Mesothelial cell of epicardium (in vitro differentiated cells): Measurements from ENCODE around the gene WDHD1. TPM values are rescaled to one million over a fixed set of nuclear protein-coding genes. Genes with fewer than 3 reads are reported as not detected.

Source experiments
- DNase-seq, 2 experiments: peaks; one replicate each; pipeline ENCODE4 v3.0.0; 2021; ENCODE audit warnings: low spot score in 2 of 2; ENCODE audit not compliant: unreplicated experiment in 2 of 2
- H3K27ac Mint-ChIP-seq: 2 replicates; pipeline ENCODE4 v1.8.0; 2021; ENCODE audit warnings: mixed read lengths
- H3K27me3 Mint-ChIP-seq: 2 replicates; pipeline ENCODE4 v1.8.0; 2021; ENCODE audit warnings: low read depth, mixed read lengths
- H3K36me3 Mint-ChIP-seq: 2 replicates; pipeline ENCODE4 v1.8.0; 2021; ENCODE audit warnings: mixed read lengths
- H3K4me1 Mint-ChIP-seq: 2 replicates; pipeline ENCODE4 v1.8.0; 2021; ENCODE audit warnings: mixed read lengths
- H3K4me3 Mint-ChIP-seq: 2 replicates; pipeline ENCODE4 v1.8.0; 2021; ENCODE audit warnings: mild to moderate bottlenecking, moderate library complexity, mixed read lengths
- H3K9me3 Mint-ChIP-seq: 2 replicates; pipeline ENCODE4 v1.8.0; 2021; ENCODE audit warnings: mixed read lengths
- total RNA-seq: library from RNA; stranded (reverse); gene quantifications from 3 replicates; pipeline ENCODE4 v1.2.1, GENCODE V29; 2021
- TF ChIP-seq, protein P1 (sequence below): fragments of 200-600 bp; sonication (generic); IDR thresholded peaks from one replicate; pipeline ENCODE4 v1.5.0; 2021; ENCODE audit warnings: antibody characterized with exemption; ENCODE audit not compliant: unreplicated experiment

The WDHD1 gene
- total RNA-seq, 1 donor from 2014 or later = 15.5 TPM

DNA sequence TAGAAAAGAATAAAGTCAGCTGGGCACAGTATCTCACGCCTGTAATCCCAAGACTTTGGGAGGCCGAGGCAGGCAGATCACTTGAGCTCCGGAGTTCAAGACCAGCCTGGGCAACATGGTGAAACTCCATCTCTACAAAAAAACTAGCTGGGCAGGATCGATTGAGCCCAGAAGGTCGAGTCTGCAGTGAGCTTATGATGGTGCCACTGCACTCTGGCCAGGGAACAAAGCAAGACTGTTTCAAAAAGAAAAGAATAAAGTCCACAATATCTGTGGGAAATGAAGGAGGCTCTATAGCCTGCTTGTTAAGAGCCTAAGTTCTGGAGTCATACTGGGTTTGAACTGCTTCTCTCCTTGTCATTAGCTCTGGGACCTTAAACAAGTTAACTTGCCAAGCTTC, 32.4 kb upstream of the WDHD1 start:
- Mint-ChIP-seq H3K27me3 (no peaks in the 10 kb centered on the region), H3K9me3 (peaks cover 8% of the 10 kb centered on the region), H3K36me3 (peaks cover 38% of the 10 kb centered on the region), H3K4me1 (peaks cover 7% of the 10 kb centered on the region), H3K27ac (no peak overlapping the region), H3K4me3 (no peak overlapping the region)
- TF ChIP-seq, protein P1, sequence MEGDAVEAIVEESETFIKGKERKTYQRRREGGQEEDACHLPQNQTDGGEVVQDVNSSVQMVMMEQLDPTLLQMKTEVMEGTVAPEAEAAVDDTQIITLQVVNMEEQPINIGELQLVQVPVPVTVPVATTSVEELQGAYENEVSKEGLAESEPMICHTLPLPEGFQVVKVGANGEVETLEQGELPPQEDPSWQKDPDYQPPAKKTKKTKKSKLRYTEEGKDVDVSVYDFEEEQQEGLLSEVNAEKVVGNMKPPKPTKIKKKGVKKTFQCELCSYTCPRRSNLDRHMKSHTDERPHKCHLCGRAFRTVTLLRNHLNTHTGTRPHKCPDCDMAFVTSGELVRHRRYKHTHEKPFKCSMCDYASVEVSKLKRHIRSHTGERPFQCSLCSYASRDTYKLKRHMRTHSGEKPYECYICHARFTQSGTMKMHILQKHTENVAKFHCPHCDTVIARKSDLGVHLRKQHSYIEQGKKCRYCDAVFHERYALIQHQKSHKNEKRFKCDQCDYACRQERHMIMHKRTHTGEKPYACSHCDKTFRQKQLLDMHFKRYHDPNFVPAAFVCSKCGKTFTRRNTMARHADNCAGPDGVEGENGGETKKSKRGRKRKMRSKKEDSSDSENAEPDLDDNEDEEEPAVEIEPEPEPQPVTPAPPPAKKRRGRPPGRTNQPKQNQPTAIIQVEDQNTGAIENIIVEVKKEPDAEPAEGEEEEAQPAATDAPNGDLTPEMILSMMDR = no peak
- no peak for DNase-seq

DNA sequence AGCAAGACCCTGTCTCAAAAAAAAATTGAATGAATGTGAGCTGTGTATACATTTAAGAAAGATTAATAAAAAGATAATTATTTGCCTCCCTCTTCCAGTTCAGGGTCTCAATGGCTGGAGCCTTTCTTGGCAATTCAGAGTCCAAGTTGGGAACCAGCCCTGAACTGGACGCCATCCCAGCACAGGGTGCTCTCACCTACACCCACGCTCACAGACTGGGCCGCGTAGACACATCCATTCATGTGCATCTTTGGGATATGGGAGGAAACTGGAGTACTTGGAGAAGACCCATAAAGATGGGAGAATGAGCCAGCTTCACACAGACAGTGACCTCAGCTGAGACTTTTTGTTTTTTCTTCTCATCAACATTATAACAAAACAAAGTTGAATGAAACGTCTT, 31.0 kb upstream of the WDHD1 start:
- H3K27me3 Mint-ChIP-seq = no peaks in the 10 kb centered on the region
- peaks cover 8% of the 10 kb centered on the region for H3K9me3 Mint-ChIP-seq
- H3K27ac Mint-ChIP-seq = no peak overlapping the region
- peaks cover 35% of the 10 kb centered on the region for H3K36me3 Mint-ChIP-seq
- H3K4me3 Mint-ChIP-seq = no peak overlapping the region
- TF ChIP-seq, protein P1 = no peak
- peaks cover 18% of the 10 kb centered on the region for H3K4me1 Mint-ChIP-seq
- DNase-seq = no peak

DNA sequence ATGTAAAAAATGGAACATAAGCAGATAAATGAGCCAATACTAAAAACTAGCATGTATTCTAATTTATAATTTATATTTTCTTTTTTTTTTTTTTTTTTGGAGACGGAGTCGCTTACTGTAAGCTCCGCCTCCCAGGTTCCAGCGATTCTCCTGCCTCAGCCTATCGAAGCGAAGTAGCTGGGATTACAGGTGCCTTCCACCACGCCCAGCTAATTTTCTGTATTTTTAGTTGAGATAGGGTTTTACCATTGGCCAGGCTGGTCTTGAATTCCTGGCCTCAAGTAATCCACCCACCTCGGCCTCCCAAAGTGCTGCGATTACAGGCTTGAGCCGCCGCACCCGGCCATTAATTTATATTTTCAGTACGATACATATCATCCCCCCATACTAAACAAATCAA, 27.2 kb upstream of the WDHD1 start:
- H3K27me3 Mint-ChIP-seq = no peaks in the 10 kb centered on the region
- peaks cover 4% of the 10 kb centered on the region for H3K9me3 Mint-ChIP-seq
- H3K4me3 Mint-ChIP-seq = no peak overlapping the region
- peak overlapping the region; percentile 50 for H3K27ac Mint-ChIP-seq
- peaks cover 17% of the 10 kb centered on the region for H3K36me3 Mint-ChIP-seq
- TF ChIP-seq, protein P1 = no peak
- H3K4me1 Mint-ChIP-seq = peaks cover 32% of the 10 kb centered on the region
- no peak for DNase-seq

DNA sequence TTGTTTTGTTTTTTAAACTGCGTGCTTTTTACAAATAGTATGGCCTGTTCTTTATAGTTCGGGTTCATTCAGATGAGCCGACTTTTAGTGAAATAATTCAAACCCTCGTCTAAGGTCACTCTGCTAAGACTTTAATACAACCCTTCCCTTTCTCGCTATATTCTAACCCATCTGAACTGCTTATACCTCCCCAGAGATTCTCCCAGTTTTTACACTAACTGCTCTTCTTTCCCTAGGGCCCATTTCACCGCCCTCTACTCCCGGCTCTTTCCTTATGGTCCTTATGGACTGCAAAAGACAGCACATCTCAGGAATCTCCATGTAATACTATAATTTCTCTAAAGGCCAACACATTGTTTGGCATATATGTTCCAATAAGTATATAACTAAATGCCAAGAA, 26.6 kb upstream of the WDHD1 start:
- H3K27ac Mint-ChIP-seq = peak overlapping the region; percentile 98
- TF ChIP-seq, protein P1 = no peak
- DNase-seq = no peak
- H3K4me3 Mint-ChIP-seq = peak overlapping the region; percentile 92
- H3K27me3 Mint-ChIP-seq = no peaks in the 10 kb centered on the region
- H3K36me3 Mint-ChIP-seq = peaks cover 17% of the 10 kb centered on the region
- peaks cover 32% of the 10 kb centered on the region for H3K4me1 Mint-ChIP-seq
- peaks cover 4% of the 10 kb centered on the region for H3K9me3 Mint-ChIP-seq

DNA sequence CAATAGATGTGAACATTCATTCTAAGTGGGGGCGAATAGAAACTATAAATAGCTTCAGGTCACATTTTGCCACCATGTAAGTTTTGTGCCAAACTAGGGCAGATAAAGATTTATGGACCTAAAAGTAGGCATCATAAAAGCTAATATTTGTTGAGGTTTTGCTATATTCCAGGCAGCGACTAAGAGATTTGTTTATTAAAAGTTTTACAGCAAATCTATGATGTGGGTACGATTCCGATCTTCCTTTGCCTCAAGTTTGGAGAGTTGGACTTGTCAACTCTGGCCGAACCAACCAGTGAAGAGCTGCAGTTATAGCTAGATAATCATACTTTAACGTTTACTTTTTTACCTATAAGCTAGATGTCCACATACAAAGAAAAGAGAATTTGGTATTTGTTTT, 26.1 kb upstream of the WDHD1 start:
- H3K36me3 Mint-ChIP-seq = peaks cover 14% of the 10 kb centered on the region

More for the DNA sequence above, 26.1 kb upstream of the WDHD1 start:
- Mint-ChIP-seq H3K4me1 (peaks cover 32% of the 10 kb centered on the region), H3K4me3 (peak overlapping the region; percentile 92), H3K27ac (peak overlapping the region; percentile 98), H3K27me3 (no peaks in the 10 kb centered on the region), H3K9me3 (no peaks in the 10 kb centered on the region)
- TF ChIP-seq, protein P1 = no peak
- DNase-seq = no peak
